ENCODE data around the gene CDC40. TPM values are rescaled to one million over a fixed set of nuclear protein-coding genes. Genes with fewer than 3 reads are reported as not detected.

CDC40 gene
- total and polyA plus RNA-seq, 10 of the 15 experiments (the other 5 are each of a cell fraction or from before 2014, with no cell fraction given) = 20.1 to 35.5 (median 26.1) TPM

DNA sequence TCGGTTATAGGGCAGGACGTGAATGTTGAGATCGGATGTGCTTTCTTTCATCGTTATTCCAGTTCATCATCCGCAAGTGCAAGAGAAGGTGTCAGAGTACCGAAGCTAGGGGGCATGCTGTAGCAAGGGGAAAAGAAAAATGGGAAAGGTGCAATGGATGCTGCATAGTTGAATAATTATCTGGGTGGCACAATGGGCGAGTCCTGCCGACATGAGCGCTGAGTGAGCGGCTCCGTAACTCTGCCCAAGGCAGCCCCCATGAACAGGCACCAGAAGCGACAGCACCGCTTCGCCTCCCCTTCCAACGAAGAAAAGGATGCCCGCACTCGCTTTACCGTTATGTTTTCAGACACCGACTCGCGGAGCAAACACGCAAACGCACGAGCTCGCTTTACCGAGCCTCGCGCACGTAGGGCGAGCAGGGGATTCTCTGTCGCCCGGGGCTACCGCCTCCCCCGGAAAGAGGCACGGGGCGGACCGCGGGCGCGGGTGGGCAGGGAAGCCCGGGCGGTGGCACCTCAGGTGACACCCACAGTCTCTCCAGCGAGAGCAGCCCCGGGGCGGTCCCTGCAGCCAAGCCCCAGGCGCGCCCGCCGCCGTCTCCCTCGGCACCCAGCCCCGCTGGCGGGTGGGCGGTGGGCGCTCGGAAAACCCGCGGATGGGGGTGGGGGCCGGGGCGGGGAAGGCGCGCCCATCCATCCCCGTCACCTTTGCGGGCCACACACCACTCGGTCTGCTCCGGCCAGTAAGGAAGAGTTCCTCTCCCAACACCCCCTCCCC is 1.4 kb upstream of the CDC40 start:
- H3K79me2 ChIP-seq (ENCODE audit: control insufficient read depth, insufficient read depth, low read length) = peaks cover 36% of the 10 kb centered on the region
- no peak for DNase-seq (ENCODE audit: low read depth, low spot score)
- no peaks in the 10 kb centered on the region; a peak in 1 of 4 replicates for H3K36me3 ChIP-seq (ENCODE audit: control insufficient read depth in 2 of 2, insufficient read depth in 2 of 2, low read length in 1 of 2)
- H3K9me3 ChIP-seq (replicated peaks; ENCODE audit: control insufficient read depth, insufficient read depth, low read length) = no peaks in the 10 kb centered on the region
- CTCF ChIA-PET = interaction anchor here (0.6 to 6.2 kb wide), 11 partner anchors 28 to 892 kb away, joined by 3 to 74 read pairs (median 4); no protein-coding TSS in a partner anchor
- peak overlapping the region; percentile 83 for H3K4me3 ChIP-seq
- H3K27ac ChIP-seq (ENCODE audit: control insufficient read depth, insufficient read depth) = no peak overlapping the region
- intact Hi-C loops (cut with micrococcal nuclease; ENCODE audit: unreplicated experiment) = loop anchor here (1.0 kb wide), 1 partner anchor 212 kb away; no protein-coding TSS in a partner anchor
- POLR2A ChIA-PET = interaction anchor here (0.6 to 0.7 kb wide), 2 partner anchors 29 to 411 kb away, joined by 3 read pairs; no protein-coding TSS in a partner anchor
- SMC1A ChIA-PET (ENCODE audit: uncharacterized antibody, unreplicated experiment) = interaction anchor here (0.6 to 3.5 kb wide), 9 partner anchors 18 to 361 kb away, joined by 3 to 33 read pairs (median 3); no protein-coding TSS in a partner anchor
- BruUV-seq (replicated peaks) = no TSS peak
- no peaks in the 10 kb centered on the region for H3K27me3 ChIP-seq (replicated peaks in 1 of 2; ENCODE audit: control insufficient read depth in 2 of 2, insufficient read depth in 2 of 2, low read length in 1 of 2)
- no peaks in the 10 kb centered on the region for H4K20me1 ChIP-seq (ENCODE audit: control insufficient read depth, insufficient read depth)
- FAIRE-seq = peak; percentile 75
- in situ Hi-C loops (cut with MboI) = loop anchor here (10.0 kb wide), 1 partner anchor 216 kb away; no protein-coding TSS in a partner anchor
- RAD21 ChIA-PET (ENCODE audit: unreplicated experiment) = interaction anchor here (1.1 to 2.6 kb wide), 10 partner anchors 27 to 213 kb away, joined by 3 to 15 read pairs (median 4); no protein-coding TSS in a partner anchor
- peak overlapping the region; percentile 81 for H3K4me2 ChIP-seq (ENCODE audit: control insufficient read depth, insufficient read depth)
- H3K9ac ChIP-seq (ENCODE audit: control insufficient read depth, insufficient read depth, low read length) = peak overlapping the region; percentile 37
- H3K4me1 ChIP-seq (ENCODE audit: control insufficient read depth, insufficient read depth, low read length) = no peaks in the 10 kb centered on the region; the same call in 1 of the 2 replicates
- ATAC-seq = peak; percentile 49
- 1% methylated on average over 54 of the region's 66 CpGs for WGBS (ENCODE audit: insufficient coverage, insufficient replicate concordance, low lambda C conversion rate, missing lambda C conversion rate)
- H2AFZ ChIP-seq (ENCODE audit: control insufficient read depth, low read depth, low read length) = peak overlapping the region; percentile 93
- TF ChIP-seq HDGF (IDR thresholded peaks at IDR 0.05) (no peak), ZNF217 (IDR thresholded peaks at IDR 0.05) (no peak), POLR2AphosphoS2 (IDR thresholded peaks at IDR 0.05; ENCODE audit: low read depth, low read length) (no peak), YY1 (IDR thresholded peaks at IDR 0.05; ENCODE audit: low read depth, low read length) (peak; percentile 53; the same call in 1 of the 2 replicates), FOXM1 (IDR thresholded peaks at IDR 0.05; ENCODE audit: low read depth, low read length) (no peak), MTA3 (IDR thresholded peaks at IDR 0.05; ENCODE audit: borderline replicate concordance, low read length) (no peak), TCF3 (IDR thresholded peaks at IDR 0.05; ENCODE audit: borderline replicate concordance, insufficient read depth, low read depth, low read length) (no peak), SMC3 (IDR thresholded peaks at IDR 0.05; ENCODE audit: borderline replicate concordance, low read length) (peak; percentile 70; the same call in 1 of the 2 replicates), IKZF2 (IDR thresholded peaks at IDR 0.05) (peak; percentile 23 to 57; a peak in 2 of 4 replicates), TCF7 (IDR thresholded peaks at IDR 0.05; ENCODE audit: borderline replicate concordance) (no peak), TCF12 (IDR thresholded peaks at IDR 0.05; ENCODE audit: low read depth, low read length) (no peak), RELA (IDR thresholded peaks at IDR 0.05; ENCODE audit: borderline replicate concordance, partially characterized antibody) (no peak)
- TF ChIP-seq, protein P1, sequence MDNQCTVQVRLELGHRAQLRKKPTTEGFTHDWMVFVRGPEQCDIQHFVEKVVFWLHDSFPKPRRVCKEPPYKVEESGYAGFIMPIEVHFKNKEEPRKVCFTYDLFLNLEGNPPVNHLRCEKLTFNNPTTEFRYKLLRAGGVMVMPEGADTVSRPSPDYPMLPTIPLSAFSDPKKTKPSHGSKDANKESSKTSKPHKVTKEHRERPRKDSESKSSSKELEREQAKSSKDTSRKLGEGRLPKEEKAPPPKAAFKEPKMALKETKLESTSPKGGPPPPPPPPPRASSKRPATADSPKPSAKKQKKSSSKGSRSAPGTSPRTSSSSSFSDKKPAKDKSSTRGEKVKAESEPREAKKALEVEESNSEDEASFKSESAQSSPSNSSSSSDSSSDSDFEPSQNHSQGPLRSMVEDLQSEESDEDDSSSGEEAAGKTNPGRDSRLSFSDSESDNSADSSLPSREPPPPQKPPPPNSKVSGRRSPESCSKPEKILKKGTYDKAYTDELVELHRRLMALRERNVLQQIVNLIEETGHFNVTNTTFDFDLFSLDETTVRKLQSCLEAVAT (IDR thresholded peaks at IDR 0.05) = 0 out of 2 replicates have a peak, but pooled peaks have one; percentile 22
- TF ChIP-seq, protein P2, sequence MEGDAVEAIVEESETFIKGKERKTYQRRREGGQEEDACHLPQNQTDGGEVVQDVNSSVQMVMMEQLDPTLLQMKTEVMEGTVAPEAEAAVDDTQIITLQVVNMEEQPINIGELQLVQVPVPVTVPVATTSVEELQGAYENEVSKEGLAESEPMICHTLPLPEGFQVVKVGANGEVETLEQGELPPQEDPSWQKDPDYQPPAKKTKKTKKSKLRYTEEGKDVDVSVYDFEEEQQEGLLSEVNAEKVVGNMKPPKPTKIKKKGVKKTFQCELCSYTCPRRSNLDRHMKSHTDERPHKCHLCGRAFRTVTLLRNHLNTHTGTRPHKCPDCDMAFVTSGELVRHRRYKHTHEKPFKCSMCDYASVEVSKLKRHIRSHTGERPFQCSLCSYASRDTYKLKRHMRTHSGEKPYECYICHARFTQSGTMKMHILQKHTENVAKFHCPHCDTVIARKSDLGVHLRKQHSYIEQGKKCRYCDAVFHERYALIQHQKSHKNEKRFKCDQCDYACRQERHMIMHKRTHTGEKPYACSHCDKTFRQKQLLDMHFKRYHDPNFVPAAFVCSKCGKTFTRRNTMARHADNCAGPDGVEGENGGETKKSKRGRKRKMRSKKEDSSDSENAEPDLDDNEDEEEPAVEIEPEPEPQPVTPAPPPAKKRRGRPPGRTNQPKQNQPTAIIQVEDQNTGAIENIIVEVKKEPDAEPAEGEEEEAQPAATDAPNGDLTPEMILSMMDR (IDR thresholded peaks at IDR 0.05 in 2 of 3, conservative IDR thresholded peaks at IDR 0.05 in 1 of 3; ENCODE audit: control insufficient read depth in 2 of 3, extremely low read depth in 1 of 3, insufficient read depth in 1 of 3, low read depth in 3 of 3, low read length in 3 of 3) = peak; percentile 48 to 89 (median 53); a peak in 5 of 6 replicates
- TF ChIP-seq, protein P3, sequence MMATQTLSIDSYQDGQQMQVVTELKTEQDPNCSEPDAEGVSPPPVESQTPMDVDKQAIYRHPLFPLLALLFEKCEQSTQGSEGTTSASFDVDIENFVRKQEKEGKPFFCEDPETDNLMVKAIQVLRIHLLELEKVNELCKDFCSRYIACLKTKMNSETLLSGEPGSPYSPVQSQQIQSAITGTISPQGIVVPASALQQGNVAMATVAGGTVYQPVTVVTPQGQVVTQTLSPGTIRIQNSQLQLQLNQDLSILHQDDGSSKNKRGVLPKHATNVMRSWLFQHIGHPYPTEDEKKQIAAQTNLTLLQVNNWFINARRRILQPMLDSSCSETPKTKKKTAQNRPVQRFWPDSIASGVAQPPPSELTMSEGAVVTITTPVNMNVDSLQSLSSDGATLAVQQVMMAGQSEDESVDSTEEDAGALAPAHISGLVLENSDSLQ (IDR thresholded peaks at IDR 0.05) = no peak
